ENCODE measurements around the gene NOTCH4. TPM values are rescaled to one million over a fixed set of nuclear protein-coding genes. Genes with fewer than 3 reads are reported as not detected.

Gene NOTCH4
- total RNA-seq, 1 donor from 2014 or later, result 2.4 TPM

DNA sequence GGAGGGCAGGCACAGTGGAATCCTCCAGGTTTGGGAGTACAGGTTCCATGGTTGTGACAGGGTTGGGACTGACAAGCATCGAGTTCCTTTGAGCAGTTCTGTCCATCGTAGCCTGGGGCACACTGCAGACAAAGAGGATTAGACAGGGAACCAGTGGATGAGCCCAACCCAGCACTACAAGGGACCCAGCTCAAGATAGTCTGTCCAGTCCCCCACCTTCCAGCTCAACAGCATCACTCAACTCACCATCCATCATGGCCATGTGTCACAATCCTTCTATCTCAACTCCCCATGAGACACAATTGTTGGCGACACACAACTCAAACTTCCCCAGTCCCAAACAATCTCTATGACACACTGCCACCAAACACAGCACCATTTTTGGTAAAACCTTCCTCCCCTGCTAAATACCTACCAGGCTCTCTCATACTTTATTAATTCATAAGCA lies 19.6 kb downstream of the NOTCH4 start:
- peaks cover 6% of the 10 kb centered on the region for H3K27me3 ChIP-seq (ENCODE audit: control insufficient read depth, insufficient read depth, low read length)
- H3K4me3 ChIP-seq (ENCODE audit: low read depth, low read length), result no peak overlapping the region
- no peak for TF ChIP-seq CTCF (IDR thresholded peaks at IDR 0.05; ENCODE audit: insufficient read depth, low read length, poor library complexity, severe bottlenecking)

GRCh38 chr6:32203426-32204267 lies 20.2 kb downstream of the NOTCH4 start:
- DNase-seq (ENCODE audit: low read depth), result no peak
- Histone ChIP-seq H3K4me3 (ENCODE audit: low read depth, low read length) (no peak overlapping the region), H3K27me3 (ENCODE audit: control insufficient read depth, insufficient read depth, low read length) (peaks cover 6% of the 10 kb centered on the region), H3K36me3 (ENCODE audit: control insufficient read depth, insufficient read depth, low read length) (no peaks in the 10 kb centered on the region)
- no peak for TF ChIP-seq CTCF (IDR thresholded peaks at IDR 0.05; ENCODE audit: insufficient read depth, low read length, poor library complexity, severe bottlenecking)

More for the DNA sequence above, 19.6 kb downstream of the NOTCH4 start:
- no peaks in the 10 kb centered on the region for H3K36me3 ChIP-seq (ENCODE audit: control insufficient read depth, insufficient read depth, low read length)
- no peak for DNase-seq (ENCODE audit: low read depth)

GRCh38 chr6:32202186-32202585 lies 21.7 kb downstream of the NOTCH4 start:
- H3K36me3 ChIP-seq (ENCODE audit: control insufficient read depth, insufficient read depth, low read length), result no peaks in the 10 kb centered on the region
- no peak overlapping the region for H3K4me3 ChIP-seq (ENCODE audit: low read depth, low read length)
- DNase-seq (ENCODE audit: low read depth), result no peak
- peaks cover 6% of the 10 kb centered on the region for H3K27me3 ChIP-seq (ENCODE audit: control insufficient read depth, insufficient read depth, low read length)
- no peak for TF ChIP-seq CTCF (IDR thresholded peaks at IDR 0.05; ENCODE audit: insufficient read depth, low read length, poor library complexity, severe bottlenecking)

- H3K36me3 ChIP-seq (ENCODE audit: control insufficient read depth, insufficient read depth, low read length), result no peaks in the 10 kb centered on the region
- no peak overlapping the region for H3K4me3 ChIP-seq (ENCODE audit: low read depth, low read length)
- no peak for TF ChIP-seq CTCF (IDR thresholded peaks at IDR 0.05; ENCODE audit: insufficient read depth, low read length, poor library complexity, severe bottlenecking)
- DNase-seq (ENCODE audit: low read depth), result no peak
- H3K27me3 ChIP-seq (ENCODE audit: control insufficient read depth, insufficient read depth, low read length), result peaks cover 6% of the 10 kb centered on the region
Observed at GRCh38 chr6:32200711-32201475, 23.0 kb downstream of the NOTCH4 start.

DNA sequence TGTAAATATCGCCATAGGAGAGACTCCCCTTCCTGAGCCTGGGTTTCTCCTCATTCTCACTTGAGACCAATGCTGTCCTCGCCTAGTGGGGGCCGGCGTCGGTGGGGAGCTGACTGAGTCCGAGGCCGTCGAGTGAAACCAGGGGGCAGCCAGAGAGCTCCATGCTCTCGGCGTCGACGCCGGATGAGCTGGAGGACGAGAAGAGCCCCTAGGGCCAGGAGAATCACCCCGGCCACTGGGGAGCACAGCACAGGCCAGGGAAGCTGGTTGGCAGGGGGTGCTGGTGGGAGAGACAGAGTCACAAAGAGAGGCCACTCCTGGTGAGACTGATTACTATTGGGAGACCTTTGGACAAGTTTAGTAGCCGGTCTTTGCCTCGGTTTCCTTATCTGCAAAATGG lies 25.0 kb downstream of the NOTCH4 start:
- no peak overlapping the region for H3K4me3 ChIP-seq (ENCODE audit: low read depth, low read length)
- no peaks in the 10 kb centered on the region for H3K36me3 ChIP-seq (ENCODE audit: control insufficient read depth, insufficient read depth, low read length)
- TF ChIP-seq CTCF (IDR thresholded peaks at IDR 0.05; ENCODE audit: insufficient read depth, low read length, poor library complexity, severe bottlenecking), result no peak

More for the DNA sequence above, 25.0 kb downstream of the NOTCH4 start:
- DNase-seq (ENCODE audit: low read depth), result no peak
- peaks cover 4% of the 10 kb centered on the region for H3K27me3 ChIP-seq (ENCODE audit: control insufficient read depth, insufficient read depth, low read length)

All from kidney epithelial cell (primary cell).